Karpas-422 (cell line): Measurements from ENCODE around the gene SYT1. TPM values are rescaled to one million over a fixed set of nuclear protein-coding genes. Genes with fewer than 3 reads are reported as not detected.

Source experiments
- DNase-seq: peaks from one replicate; pipeline ENCODE4 v3.0.0-alpha.2; 2015
- H2AFZ ChIP-seq: fragments of 200-600 bp; sonication (generic); 2 replicates; pipeline ENCODE4 v1.6.1; 2014; ENCODE audit warnings: antibody characterized with exemption, low read length, mixed read lengths
- H3K27ac ChIP-seq: fragments of 200-600 bp; sonication (generic); 2 replicates; pipeline ENCODE4 v1.5.1; 2014; ENCODE audit warnings: mild to moderate bottlenecking, low read length, moderate library complexity
- H3K27me3 ChIP-seq: fragments of 200-600 bp; sonication (generic); 2 replicates; pipeline ENCODE4 v1.6.1; 2014; ENCODE audit warnings: low read length, mixed read lengths
- H3K36me3 ChIP-seq: fragments of 200-600 bp; sonication (generic); 2 replicates; pipeline ENCODE4 v1.6.1; 2014; ENCODE audit warnings: low read length, mixed read lengths; ENCODE audit not compliant: insufficient read depth
- H3K4me1 ChIP-seq: fragments of 200-600 bp; sonication (generic); 2 replicates; pipeline ENCODE4 v1.6.1; 2014; ENCODE audit warnings: mild to moderate bottlenecking, low read length, mixed read lengths
- H3K4me2 ChIP-seq: fragments of 200-600 bp; sonication (generic); 2 replicates; pipeline ENCODE4 v1.6.1; 2014; ENCODE audit warnings: low read length, low read depth, mild to moderate bottlenecking; ENCODE audit not compliant: poor library complexity, severe bottlenecking
- H3K4me3 ChIP-seq: fragments of 200-600 bp; sonication (generic); 2 replicates; pipeline ENCODE4 v1.5.1; 2014; ENCODE audit warnings: mild to moderate bottlenecking, antibody characterized with exemption, low read length, mixed read lengths
- H3K79me2 ChIP-seq: fragments of 200-600 bp; sonication (generic); 2 replicates; pipeline ENCODE4 v1.6.1; 2014; ENCODE audit warnings: mild to moderate bottlenecking, low read length, mixed read lengths
- H3K9ac ChIP-seq: fragments of 200-600 bp; sonication (generic); 2 replicates; pipeline ENCODE4 v1.6.0; 2014; ENCODE audit warnings: low read length
- H3K9me2 ChIP-seq: fragments of 200-600 bp; sonication (generic), shearing (Covaris generic); replicated peaks from 2 replicates; pipeline ENCODE4 v1.6.0; 2014; ENCODE audit warnings: mild to moderate bottlenecking, low read length, moderate library complexity; ENCODE audit not compliant: insufficient read depth
- H3K9me3 ChIP-seq: fragments of 300-700, 200-600 bp; sonication (generic); 2 replicates; pipeline ENCODE4 v1.6.1; 2014; ENCODE audit warnings: low read length, mixed read lengths
- H4K20me1 ChIP-seq: fragments of 200-600 bp; sonication (generic); 2 replicates; pipeline ENCODE4 v1.6.1; 2014; ENCODE audit warnings: mild to moderate bottlenecking, antibody characterized with exemption, low read length, low read depth; ENCODE audit not compliant: insufficient read depth
- total RNA-seq: library from RNA; depleted of rRNA; stranded (reverse); fragments of >200 nt; shearing (Covaris generic); gene quantifications from 2 replicates; pipeline ENCODE4 v1.2.3, GENCODE V29; 2014; ENCODE audit warnings: low replicate concordance

SYT1 gene
- total RNA-seq, 1 experiment from 2014 or later: not detected

DNA sequence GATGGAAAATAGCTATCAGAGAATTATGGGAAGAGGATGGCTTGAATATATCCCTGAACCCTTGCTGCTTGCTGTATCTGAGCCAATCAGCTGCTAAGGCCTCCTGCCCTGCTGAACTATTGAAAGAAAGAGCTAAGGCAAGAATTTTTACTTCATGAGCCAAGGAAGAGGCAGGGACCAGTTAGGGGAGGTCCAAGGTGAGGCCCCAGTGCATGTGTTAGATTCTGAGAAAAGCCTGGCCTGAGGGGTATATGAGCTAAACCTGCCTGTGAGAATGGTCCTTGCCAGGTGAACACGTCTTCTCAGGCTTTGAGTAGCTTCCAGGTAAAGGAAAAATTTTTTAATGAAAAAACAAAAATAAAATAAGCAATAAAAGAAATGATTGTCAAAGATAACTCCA is 218.0 kb downstream of the SYT1 start:
- H3K4me2 ChIP-seq: no peak overlapping the region
- no peaks in the 10 kb centered on the region for H3K36me3 ChIP-seq
- H3K27ac ChIP-seq: no peak overlapping the region
- 0 out of 2 replicates have a peak, but pooled peaks cover 4% of the 10 kb centered on the region for H3K4me1 ChIP-seq
- H3K9ac ChIP-seq: no peak overlapping the region
- H3K4me3 ChIP-seq: no peak overlapping the region
- no peaks in the 10 kb centered on the region for H4K20me1 ChIP-seq
- no peaks in the 10 kb centered on the region for H3K79me2 ChIP-seq
- H3K9me2 ChIP-seq: no peaks in the 10 kb centered on the region
- no peaks in the 10 kb centered on the region for H3K9me3 ChIP-seq
- no peak for DNase-seq
- H2AFZ ChIP-seq: no peak overlapping the region
- no peaks in the 10 kb centered on the region for H3K27me3 ChIP-seq

DNA sequence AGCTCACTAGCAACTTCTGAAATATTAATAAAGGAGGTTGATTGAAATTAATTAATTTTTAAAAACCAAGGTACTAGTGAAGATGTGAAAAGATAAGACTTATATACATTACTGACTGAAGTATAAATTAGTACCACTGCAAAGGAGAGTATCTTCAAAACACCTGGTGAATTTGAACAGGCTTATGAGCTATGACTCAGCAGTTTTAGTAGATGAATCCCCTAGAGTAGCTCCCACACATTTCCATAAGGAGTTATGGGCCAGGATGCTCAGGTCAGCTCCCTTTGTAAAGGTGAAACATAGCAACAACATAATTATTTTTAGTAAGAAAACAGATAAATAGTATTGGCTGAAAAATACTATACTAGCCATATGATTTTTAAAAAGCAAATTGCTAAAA is 218.6 kb downstream of the SYT1 start:
- H4K20me1 ChIP-seq: no peaks in the 10 kb centered on the region
- H2AFZ ChIP-seq: no peak overlapping the region
- no peak overlapping the region for H3K4me2 ChIP-seq

DNA sequence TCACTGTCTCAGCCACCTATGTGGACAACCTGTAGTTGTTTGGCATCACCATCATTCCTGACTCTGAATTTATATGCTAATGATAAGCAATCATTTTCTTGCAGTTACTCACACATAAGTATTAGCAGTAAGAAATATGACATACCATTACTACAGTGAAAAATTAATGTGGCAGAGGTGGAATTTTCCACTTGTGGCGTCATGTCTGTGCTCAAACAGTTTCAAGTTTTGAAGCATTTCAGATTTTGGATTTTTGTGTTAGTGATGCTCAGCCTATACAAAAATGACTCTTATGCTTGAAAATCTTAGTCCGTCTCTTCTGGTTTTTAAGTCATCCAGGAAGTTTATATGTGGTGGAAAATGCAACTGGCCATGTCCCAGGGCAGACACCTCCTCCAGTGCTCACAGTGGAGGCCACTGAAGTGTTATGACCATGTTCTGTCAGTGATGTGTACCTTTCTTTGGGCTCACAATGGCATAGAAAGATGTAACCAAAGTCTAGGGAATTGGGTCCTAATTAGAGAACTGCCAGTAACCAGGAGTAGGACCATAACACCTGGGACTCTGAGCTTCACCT is 220.6 kb downstream of the SYT1 start:
- H4K20me1 ChIP-seq: no peaks in the 10 kb centered on the region

More for the DNA sequence above, 218.6 kb downstream of the SYT1 start:
- H3K4me3 ChIP-seq: no peak overlapping the region
- H3K27ac ChIP-seq: no peak overlapping the region
- no peak overlapping the region for H3K9ac ChIP-seq
- H3K4me1 ChIP-seq: 0 out of 2 replicates have a peak, but pooled peaks cover 4% of the 10 kb centered on the region
- H3K9me2 ChIP-seq: no peaks in the 10 kb centered on the region
- no peaks in the 10 kb centered on the region for H3K27me3 ChIP-seq
- no peak for DNase-seq
- H3K79me2 ChIP-seq: no peaks in the 10 kb centered on the region
- no peaks in the 10 kb centered on the region for H3K9me3 ChIP-seq
- no peaks in the 10 kb centered on the region for H3K36me3 ChIP-seq

GRCh38 chr12:79086541-79087296 is 222.1 kb downstream of the SYT1 start:
- H3K4me3 ChIP-seq: no peak overlapping the region
- no peaks in the 10 kb centered on the region for H3K9me2 ChIP-seq
- no peaks in the 10 kb centered on the region for H3K9me3 ChIP-seq

More for the DNA sequence above, 220.6 kb downstream of the SYT1 start:
- no peaks in the 10 kb centered on the region for H3K79me2 ChIP-seq
- H3K27ac ChIP-seq: no peak overlapping the region
- H3K9me2 ChIP-seq: no peaks in the 10 kb centered on the region
- H3K4me3 ChIP-seq: no peak overlapping the region
- H3K36me3 ChIP-seq: no peaks in the 10 kb centered on the region
- H3K9ac ChIP-seq: no peak overlapping the region
- H3K27me3 ChIP-seq: no peaks in the 10 kb centered on the region
- no peak for DNase-seq
- H3K9me3 ChIP-seq: no peaks in the 10 kb centered on the region
- no peak overlapping the region for H3K4me2 ChIP-seq
- H3K4me1 ChIP-seq: 0 out of 2 replicates have a peak, but pooled peaks cover 4% of the 10 kb centered on the region
- H2AFZ ChIP-seq: no peak overlapping the region

DNA sequence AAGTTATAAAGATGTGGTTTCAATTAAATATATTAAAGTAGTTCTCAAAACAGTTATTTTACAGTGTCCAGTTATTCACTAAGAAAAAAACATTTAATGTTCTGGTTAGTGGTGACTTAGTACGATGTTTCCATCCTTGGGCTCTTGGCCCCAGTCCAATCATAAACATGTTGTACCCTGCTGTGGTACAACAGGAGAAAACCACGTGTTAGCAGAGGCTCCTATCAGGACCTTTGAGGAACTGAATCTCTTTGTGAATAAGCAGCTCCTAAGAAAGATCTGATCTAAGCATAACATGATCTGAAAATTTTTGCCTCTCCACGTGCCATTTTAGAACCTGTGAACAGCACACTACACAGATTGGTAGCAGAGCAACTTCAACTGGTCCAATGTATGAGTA is 234.0 kb downstream of the SYT1 start:
- DNase-seq: no peak
- H3K4me1 ChIP-seq: no peaks in the 10 kb centered on the region
- H3K36me3 ChIP-seq: no peaks in the 10 kb centered on the region
- no peak overlapping the region for H2AFZ ChIP-seq
- no peak overlapping the region for H3K4me3 ChIP-seq
- H3K27me3 ChIP-seq: no peaks in the 10 kb centered on the region
- H4K20me1 ChIP-seq: no peaks in the 10 kb centered on the region
- H3K79me2 ChIP-seq: no peaks in the 10 kb centered on the region
- no peaks in the 10 kb centered on the region for H3K9me3 ChIP-seq
- H3K9me2 ChIP-seq: no peaks in the 10 kb centered on the region
- no peak overlapping the region for H3K27ac ChIP-seq
- no peak overlapping the region for H3K4me2 ChIP-seq
- no peak overlapping the region for H3K9ac ChIP-seq

More at GRCh38 chr12:79086541-79087296, 222.1 kb downstream of the SYT1 start:
- Histone ChIP-seq H3K27ac (no peak overlapping the region), H2AFZ (no peak overlapping the region), H3K4me2 (no peak overlapping the region), H3K36me3 (no peaks in the 10 kb centered on the region), H3K4me1 (0 out of 2 replicates have a peak, but pooled peaks cover 4% of the 10 kb centered on the region), H3K9ac (no peak overlapping the region), H4K20me1 (no peaks in the 10 kb centered on the region), H3K27me3 (no peaks in the 10 kb centered on the region), H3K79me2 (no peaks in the 10 kb centered on the region)
- DNase-seq: no peak

DNA sequence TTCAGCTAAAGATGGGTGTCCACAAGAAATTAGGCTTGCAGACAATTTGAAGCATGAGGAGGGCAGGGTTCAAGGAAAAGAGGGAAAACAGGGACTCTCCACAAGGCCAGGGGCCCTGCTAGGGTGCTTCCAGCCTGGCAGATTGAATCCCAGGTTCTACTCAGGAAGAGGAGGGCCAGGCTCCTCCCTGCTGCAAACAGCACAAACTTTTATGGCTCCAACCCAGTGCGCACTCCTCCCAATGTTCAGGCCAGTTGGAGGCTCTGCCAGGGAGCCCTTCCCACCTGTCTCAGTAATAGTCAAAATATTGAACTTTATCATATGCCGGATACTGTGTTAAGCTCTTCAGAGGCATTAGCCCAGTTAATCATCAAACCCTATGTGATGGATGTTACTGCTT is 244.4 kb downstream of the SYT1 start:
- no peak overlapping the region for H3K4me3 ChIP-seq
- H3K27me3 ChIP-seq: no peaks in the 10 kb centered on the region
- no peaks in the 10 kb centered on the region for H3K36me3 ChIP-seq
- no peak overlapping the region for H3K9ac ChIP-seq
- no peak overlapping the region for H3K4me2 ChIP-seq
- H3K9me2 ChIP-seq: no peaks in the 10 kb centered on the region
- no peaks in the 10 kb centered on the region for H3K79me2 ChIP-seq
- H3K4me1 ChIP-seq: no peaks in the 10 kb centered on the region
- H3K9me3 ChIP-seq: no peaks in the 10 kb centered on the region
- H4K20me1 ChIP-seq: no peaks in the 10 kb centered on the region
- no peak overlapping the region for H3K27ac ChIP-seq
- DNase-seq: no peak
- no peak overlapping the region for H2AFZ ChIP-seq

DNA sequence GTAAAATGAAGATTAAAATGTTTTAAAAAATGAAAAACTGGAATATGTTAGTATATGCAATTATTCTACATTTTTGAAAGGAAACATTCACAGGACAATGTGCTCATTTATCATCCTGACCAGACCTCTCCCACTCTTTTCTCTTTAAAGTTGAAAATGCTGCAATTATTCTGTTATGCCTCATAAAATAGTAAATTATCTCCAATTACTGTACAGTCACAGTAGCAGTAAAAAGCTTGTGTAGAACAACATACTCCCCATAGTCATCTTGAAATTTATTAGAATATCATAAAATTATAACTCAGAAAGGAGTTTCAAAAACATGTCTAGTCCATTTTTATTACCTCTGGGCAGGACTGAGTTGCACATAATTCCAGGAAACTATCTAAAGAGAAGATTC is 250.3 kb downstream of the SYT1 start:
- H3K27ac ChIP-seq: no peak overlapping the region
- H3K79me2 ChIP-seq: no peaks in the 10 kb centered on the region
- no peaks in the 10 kb centered on the region for H3K36me3 ChIP-seq
- H3K9me3 ChIP-seq: no peaks in the 10 kb centered on the region
- H2AFZ ChIP-seq: no peak overlapping the region
- no peaks in the 10 kb centered on the region for H3K27me3 ChIP-seq
- no peak for DNase-seq
- H3K4me2 ChIP-seq: no peak overlapping the region
- no peak overlapping the region for H3K4me3 ChIP-seq
- no peaks in the 10 kb centered on the region for H3K4me1 ChIP-seq
- H4K20me1 ChIP-seq: no peaks in the 10 kb centered on the region
- H3K9me2 ChIP-seq: no peaks in the 10 kb centered on the region
- no peak overlapping the region for H3K9ac ChIP-seq

- Histone ChIP-seq H3K79me2 (no peaks in the 10 kb centered on the region), H3K36me3 (no peaks in the 10 kb centered on the region), H3K9ac (no peak overlapping the region), H3K27ac (no peak overlapping the region), H2AFZ (no peak overlapping the region), H3K4me2 (no peak overlapping the region), H3K9me2 (no peaks in the 10 kb centered on the region), H3K4me1 (no peaks in the 10 kb centered on the region), H3K9me3 (no peaks in the 10 kb centered on the region), H3K4me3 (no peak overlapping the region), H4K20me1 (no peaks in the 10 kb centered on the region), H3K27me3 (no peaks in the 10 kb centered on the region)
- DNase-seq: no peak
Measured at GRCh38 chr12:79115743-79116142, 251.2 kb downstream of the SYT1 start.
